Hepatocyte (in vitro differentiated cells): ENCODE data around the gene DDX10.

Source experiments
- EZH2 ChIP-seq: fragments of 200-600 bp; sonication (generic); IDR thresholded peaks from 2 replicates; pipeline ENCODE4 v1.6.1; 2016; ENCODE audit warnings: antibody characterized with exemption, mild to moderate bottlenecking, borderline replicate concordance
- TF ChIP-seq, protein P1 (sequence below): fragments of 200-600 bp; sonication (generic); IDR thresholded peaks from 2 replicates; pipeline ENCODE4 v1.5.1; 2016; ENCODE audit warnings: antibody characterized with exemption, mild to moderate bottlenecking; ENCODE audit not compliant: poor library complexity

DNA sequence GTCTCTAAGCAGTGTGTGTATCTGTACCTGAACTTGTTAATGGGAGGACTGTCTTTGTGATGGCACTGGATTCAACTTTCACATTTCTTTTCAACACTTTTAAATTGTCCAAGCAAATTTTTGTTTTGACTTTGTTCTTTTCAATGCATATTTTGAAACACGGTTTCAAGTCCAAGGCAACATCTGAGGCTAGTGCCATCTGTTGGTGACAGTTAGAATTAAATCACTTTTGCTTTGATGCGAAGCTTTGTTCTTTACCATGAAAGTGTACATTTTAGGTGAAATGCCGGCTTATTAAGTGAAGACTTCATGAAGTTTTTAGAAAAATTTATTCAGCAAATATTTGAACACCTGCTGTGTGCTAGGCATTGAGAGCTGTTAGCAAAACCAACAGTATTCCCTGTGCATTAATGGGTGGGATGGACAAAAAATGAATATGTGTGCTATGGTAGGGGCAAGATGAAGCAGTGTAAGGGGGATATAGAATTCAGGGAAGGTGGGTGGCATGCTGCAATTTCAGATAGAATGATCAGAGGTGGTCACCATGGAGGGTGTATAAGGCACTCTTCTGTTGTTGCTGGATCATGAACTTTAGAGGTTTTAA, 70.2 kb downstream of the DDX10 start:
- TF ChIP-seq, protein P1, sequence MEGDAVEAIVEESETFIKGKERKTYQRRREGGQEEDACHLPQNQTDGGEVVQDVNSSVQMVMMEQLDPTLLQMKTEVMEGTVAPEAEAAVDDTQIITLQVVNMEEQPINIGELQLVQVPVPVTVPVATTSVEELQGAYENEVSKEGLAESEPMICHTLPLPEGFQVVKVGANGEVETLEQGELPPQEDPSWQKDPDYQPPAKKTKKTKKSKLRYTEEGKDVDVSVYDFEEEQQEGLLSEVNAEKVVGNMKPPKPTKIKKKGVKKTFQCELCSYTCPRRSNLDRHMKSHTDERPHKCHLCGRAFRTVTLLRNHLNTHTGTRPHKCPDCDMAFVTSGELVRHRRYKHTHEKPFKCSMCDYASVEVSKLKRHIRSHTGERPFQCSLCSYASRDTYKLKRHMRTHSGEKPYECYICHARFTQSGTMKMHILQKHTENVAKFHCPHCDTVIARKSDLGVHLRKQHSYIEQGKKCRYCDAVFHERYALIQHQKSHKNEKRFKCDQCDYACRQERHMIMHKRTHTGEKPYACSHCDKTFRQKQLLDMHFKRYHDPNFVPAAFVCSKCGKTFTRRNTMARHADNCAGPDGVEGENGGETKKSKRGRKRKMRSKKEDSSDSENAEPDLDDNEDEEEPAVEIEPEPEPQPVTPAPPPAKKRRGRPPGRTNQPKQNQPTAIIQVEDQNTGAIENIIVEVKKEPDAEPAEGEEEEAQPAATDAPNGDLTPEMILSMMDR: peak; percentile 49
- TF ChIP-seq EZH2: no peak
